GM10266 (cell line): ENCODE data around the gene ARMCX1.
"Not testable (repeated sequence)": the region's sequence is repeated elsewhere in the genome, so short reads cannot be mapped to it uniquely, and the experiment has no call there.

Experiments
- DNase-seq: peaks from one replicate; pipeline ENCODE4 v3.0.0; 2012; ENCODE audit errors: extremely low spot score
- CTCF ChIP-seq: IDR thresholded peaks from 2 replicates; pipeline ENCODE4 v1.5.1; 2012; ENCODE audit warnings: mild to moderate bottlenecking, low read depth; ENCODE audit not compliant: control insufficient read depth, insufficient read depth; ENCODE audit errors: missing control alignments

ARMCX1 gene

GRCh38 chrX:101552714-101553113 is 2.4 kb downstream of the ARMCX1 start:
- no peak for DNase-seq
- TF ChIP-seq CTCF, result no peak

GRCh38 chrX:101564651-101565050 is 14.3 kb downstream of the ARMCX1 start:
- no peak for DNase-seq
- TF ChIP-seq CTCF, result no peak

GRCh38 chrX:101595739-101596419 is 45.5 kb downstream of the ARMCX1 start:
- DNase-seq, result peak; percentile 49
- peak; percentile 54 for TF ChIP-seq CTCF

GRCh38 chrX:101599592-101599991 is 49.2 kb downstream of the ARMCX1 start:
- not testable (repeated sequence) for DNase-seq

- no peak for TF ChIP-seq CTCF
- DNase-seq, result no peak
Measured at GRCh38 chrX:101602077-101602476, 51.7 kb downstream of the ARMCX1 start.
